Heart left ventricle (tissue), 13 donors: Measurements from ENCODE around the gene PSTPIP1.

Experiments
- CTCF ChIP-seq, 12 donors: fragments of 200-600 bp; sonication (generic) in 4 of 12; IDR thresholded peaks; one replicate each; pipeline versions ENCODE4 v1.5.0 to v1.8.0; 2018 to 2022; ENCODE audit warnings: antibody characterized with exemption in 12 of 12, mild to moderate bottlenecking in 5 of 12
- POLR2A ChIP-seq, 2 donors: fragments of 450-650 bp; IDR thresholded peaks; one replicate each; pipeline ENCODE4 v1.6.1; 2017; ENCODE audit warnings: antibody characterized with exemption in 2 of 2, mild to moderate bottlenecking in 2 of 2, moderate library complexity in 2 of 2
- donor health status: ischemic (EF 13 %, LVEDD 7.1; RV severe dilation, severe dysfunction).
- donor health status: DM: no; HTN: yes; CAD: no.
- donor health status: DM: no; HTN: no; CAD: no.
- donor health status: ischemic (EF 25% LVEDD 6.9; RV normal size, moderate dysfunction).
- donor health status: ischemic (EF 25% LVEDD 5.7; RV mildly dilated, moderate dysfunction).
- donor health status: ischemic (EF 35%, LVEDD 5.7; RV mildly dilated, moderate dysfunction).
- donor health status: nonischemic (EF 11% LVEDD 7.7; RV severe dilation, severe dysfunction).
- donor health status: DM: yes; HTN: yes; CAD: no.
- donor health status: PGD.
- donor health status: ischemic (EF 29% LVEDD 5.4; RV normal size, mild dysfunction).
- donor health status: nonischemic (EF 23%, LVEDD 6.1; RV moderate dilation, normal function).

- TF ChIP-seq CTCF (IDR thresholded peaks at IDR 0.05) (no peak), POLR2A (IDR thresholded peaks at IDR 0.05) (no peak)
Measured at GRCh38 chr15:77016321-77016695, 21.4 kb downstream of the PSTPIP1 start.
